NCI-H187 treated with DMSO at 0.1 percent for 48 hours (cell line): ENCODE measurements around the gene MRPL4.

Experiments
- DNase-seq: peaks from one replicate; lab custom pipeline; 2025; lab: John Stamatoyannopoulos, UW

The MRPL4 gene

DNA sequence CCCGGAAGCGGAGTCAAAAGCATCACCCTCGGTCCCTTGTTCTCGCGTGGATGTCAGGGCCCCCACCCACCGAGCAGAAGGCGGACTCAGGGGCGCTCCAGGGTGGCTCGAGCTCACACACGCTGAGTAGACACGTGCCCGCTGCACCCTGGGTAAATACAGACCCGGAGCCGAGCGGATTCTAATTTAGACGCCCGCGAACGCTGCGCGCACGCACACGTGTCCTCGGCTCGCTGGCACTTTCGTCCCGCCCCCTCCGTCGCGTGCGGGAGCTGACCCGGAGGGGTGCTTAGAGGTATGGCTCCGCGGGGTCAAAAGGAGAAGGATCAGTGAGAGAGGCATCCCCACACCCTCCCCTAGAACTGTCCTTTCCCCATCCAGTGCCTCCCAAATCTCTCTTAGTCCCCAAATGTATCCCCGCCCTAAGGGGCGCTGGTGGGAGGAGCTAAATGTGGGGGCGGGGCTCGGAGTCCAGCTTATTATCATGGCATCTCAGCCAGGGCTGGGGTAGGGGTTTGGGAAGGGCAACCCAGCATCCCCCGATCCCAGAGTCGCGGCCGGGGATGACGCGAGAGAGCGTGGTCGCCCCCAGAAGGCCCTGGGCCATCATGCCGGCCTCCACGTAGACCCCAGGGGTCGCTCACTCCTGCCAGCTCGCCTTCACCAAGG lies 37.3 kb downstream of the MRPL4 start:
- no peak for DNase-seq

- no peak for DNase-seq
Measured at GRCh38 chr19:10289836-10290356, 37.9 kb downstream of the MRPL4 start, which contains the start of gene ICAM5. Gene ICAM5, plus strand, starts transcription at chr19:10289952. Its CDS starts 92 bp downstream, at chr19:10290044.

- DNase-seq = no peak
Measured at GRCh38 chr19:10290357-10290875, 38.4 kb downstream of the MRPL4 start.

DNA sequence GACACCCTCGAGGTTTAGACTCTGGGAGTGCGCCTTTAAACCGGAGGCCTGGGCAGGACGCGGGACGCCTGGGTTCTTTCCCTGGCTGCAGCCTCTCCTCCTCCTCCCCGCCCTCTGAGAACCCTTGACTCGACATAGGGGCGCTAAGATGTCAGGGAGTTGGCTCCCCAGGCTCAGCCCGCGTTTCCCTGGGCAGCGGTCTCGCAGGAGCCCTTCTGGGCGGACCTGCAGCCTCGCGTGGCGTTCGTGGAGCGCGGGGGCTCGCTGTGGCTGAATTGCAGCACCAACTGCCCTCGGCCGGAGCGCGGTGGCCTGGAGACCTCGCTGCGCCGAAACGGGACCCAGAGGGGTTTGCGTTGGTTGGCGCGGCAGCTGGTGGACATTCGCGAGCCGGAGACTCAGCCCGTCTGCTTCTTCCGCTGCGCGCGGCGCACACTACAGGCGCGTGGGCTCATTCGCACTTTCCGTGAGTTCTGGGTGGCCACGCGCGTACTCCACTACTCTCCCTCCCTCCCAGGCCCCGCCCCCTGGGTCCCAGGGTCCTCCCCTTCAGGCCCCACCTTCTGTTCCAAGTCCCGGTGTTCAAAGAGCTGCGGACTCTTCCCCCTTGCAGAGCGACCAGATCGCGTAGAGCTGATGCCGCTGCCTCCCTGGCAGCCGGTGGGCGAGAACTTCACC lies 39.0 kb downstream of the MRPL4 start:
- no peak for DNase-seq

- no peak for DNase-seq
Measured at GRCh38 chr19:10291554-10292205, 39.7 kb downstream of the MRPL4 start.

- DNase-seq = no peak
Measured at GRCh38 chr19:10292206-10292788, 40.3 kb downstream of the MRPL4 start.

DNA sequence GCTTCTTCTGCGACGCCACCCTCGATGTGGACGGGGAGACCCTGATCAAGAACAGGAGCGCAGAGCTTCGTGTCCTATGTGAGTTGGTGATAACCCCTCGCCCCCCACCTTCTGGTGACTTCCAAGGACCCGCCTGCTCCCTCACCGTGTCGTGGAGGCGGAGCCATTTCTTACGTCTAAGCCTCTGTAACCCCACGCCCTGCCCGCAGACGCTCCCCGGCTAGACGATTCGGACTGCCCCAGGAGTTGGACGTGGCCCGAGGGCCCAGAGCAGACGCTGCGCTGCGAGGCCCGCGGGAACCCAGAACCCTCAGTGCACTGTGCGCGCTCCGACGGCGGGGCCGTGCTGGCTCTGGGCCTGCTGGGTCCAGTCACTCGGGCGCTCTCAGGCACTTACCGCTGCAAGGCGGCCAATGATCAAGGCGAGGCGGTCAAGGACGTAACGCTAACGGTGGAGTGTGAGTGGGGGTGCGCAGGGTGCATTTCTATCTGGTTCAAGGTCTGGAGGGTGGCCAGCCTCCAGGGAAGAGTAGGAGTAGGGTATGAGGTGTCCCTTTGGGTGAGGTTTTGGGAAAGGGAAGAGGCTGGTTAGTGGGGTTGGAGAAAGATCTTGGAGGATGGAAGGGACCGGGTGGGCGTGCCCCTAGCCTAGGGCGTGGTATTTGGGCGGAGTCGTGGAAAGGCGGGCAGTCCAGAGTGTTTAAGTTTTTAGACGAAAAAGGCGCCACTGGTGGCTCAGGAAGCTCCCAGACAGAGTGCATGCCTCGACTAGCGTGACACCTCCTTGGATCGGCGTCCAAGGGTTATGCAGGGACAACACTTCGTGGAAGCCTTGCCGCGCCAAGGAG lies 41.0 kb downstream of the MRPL4 start:
- no peak for DNase-seq

DNA sequence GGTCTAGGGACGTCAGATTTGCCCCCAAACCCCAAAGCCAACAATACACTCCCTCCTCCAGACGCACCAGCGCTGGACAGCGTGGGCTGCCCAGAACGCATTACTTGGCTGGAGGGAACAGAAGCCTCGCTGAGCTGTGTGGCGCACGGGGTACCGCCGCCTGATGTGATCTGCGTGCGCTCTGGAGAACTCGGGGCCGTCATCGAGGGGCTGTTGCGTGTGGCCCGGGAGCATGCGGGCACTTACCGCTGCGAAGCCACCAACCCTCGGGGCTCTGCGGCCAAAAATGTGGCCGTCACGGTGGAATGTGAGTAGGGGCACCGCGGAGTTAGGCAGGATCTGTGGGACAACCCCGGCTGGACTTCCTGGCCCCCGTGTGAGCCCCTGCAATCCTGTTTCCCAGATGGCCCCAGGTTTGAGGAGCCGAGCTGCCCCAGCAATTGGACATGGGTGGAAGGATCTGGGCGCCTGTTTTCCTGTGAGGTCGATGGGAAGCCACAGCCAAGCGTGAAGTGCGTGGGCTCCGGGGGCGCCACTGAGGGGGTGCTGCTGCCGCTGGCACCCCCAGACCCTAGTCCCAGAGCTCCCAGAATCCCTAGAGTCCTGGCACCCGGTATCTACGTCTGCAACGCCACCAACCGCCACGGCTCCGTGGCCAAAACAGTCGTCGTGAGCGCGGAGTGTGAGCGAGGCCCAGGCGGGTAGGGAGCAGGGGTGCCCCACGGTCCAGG lies 41.8 kb downstream of the MRPL4 start:
- DNase-seq = no peak

DNA sequence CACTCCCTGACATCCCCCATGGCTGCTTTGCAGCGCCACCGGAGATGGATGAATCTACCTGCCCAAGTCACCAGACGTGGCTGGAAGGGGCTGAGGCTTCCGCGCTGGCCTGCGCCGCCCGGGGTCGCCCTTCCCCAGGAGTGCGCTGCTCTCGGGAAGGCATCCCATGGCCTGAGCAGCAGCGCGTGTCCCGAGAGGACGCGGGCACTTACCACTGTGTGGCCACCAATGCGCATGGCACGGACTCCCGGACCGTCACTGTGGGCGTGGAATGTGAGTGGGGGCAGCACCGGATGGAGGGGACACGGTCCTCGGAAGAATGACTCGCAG lies 42.3 kb downstream of the MRPL4 start:
- no peak for DNase-seq

DNA sequence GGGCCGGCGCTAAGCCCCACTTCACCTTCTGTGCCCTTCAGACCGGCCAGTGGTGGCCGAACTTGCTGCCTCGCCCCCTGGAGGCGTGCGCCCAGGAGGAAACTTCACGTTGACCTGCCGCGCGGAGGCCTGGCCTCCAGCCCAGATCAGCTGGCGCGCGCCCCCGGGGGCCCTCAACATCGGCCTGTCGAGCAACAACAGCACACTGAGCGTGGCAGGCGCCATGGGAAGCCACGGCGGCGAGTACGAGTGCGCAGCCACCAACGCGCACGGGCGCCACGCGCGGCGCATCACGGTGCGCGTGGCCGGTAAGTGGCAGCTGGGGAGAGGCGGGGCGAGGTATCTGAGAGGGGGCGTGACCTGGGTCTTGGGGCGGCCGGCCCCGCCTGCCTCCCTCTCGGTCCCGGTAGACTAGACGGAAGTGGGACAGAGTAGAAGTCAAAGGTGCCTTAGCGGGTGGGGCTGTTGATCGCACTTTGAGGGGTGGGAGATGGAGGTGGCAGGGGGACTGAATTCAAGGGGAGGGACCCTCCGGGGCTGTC lies 43.4 kb downstream of the MRPL4 start:
- no peak for DNase-seq

DNA sequence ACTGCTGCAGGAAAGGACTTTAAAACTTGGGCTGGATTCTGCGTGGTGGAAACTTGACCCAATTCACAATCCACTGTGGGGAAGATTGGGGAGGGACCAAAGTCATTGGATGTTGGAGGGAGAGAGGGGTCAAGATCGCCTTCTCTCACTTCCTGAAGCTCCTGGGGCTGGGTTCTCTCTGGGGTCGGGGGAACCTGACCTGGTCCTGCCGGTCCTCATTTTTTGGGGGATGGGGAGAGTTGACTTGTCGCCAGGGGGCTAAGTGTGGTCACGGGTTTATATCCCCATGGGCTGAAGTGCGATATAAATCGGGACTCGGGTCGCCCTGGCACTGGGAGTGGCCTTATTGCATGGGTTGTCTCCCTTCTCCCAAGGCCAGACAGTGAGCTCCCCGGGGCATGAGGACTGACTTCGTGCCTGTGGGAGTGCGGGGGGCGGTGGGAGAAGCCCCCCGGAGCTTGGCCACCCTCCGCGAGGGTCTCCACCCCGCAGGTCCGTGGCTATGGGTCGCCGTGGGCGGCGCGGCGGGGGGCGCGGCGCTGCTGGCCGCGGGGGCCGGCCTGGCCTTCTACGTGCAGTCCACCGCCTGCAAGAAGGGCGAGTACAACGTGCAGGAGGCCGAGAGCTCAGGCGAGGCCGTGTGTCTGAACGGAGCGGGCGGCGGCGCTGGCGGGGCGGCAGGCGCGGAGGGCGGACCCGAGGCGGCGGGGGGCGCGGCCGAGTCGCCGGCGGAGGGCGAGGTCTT lies 44.0 kb downstream of the MRPL4 start:
- no peak for DNase-seq

DNA sequence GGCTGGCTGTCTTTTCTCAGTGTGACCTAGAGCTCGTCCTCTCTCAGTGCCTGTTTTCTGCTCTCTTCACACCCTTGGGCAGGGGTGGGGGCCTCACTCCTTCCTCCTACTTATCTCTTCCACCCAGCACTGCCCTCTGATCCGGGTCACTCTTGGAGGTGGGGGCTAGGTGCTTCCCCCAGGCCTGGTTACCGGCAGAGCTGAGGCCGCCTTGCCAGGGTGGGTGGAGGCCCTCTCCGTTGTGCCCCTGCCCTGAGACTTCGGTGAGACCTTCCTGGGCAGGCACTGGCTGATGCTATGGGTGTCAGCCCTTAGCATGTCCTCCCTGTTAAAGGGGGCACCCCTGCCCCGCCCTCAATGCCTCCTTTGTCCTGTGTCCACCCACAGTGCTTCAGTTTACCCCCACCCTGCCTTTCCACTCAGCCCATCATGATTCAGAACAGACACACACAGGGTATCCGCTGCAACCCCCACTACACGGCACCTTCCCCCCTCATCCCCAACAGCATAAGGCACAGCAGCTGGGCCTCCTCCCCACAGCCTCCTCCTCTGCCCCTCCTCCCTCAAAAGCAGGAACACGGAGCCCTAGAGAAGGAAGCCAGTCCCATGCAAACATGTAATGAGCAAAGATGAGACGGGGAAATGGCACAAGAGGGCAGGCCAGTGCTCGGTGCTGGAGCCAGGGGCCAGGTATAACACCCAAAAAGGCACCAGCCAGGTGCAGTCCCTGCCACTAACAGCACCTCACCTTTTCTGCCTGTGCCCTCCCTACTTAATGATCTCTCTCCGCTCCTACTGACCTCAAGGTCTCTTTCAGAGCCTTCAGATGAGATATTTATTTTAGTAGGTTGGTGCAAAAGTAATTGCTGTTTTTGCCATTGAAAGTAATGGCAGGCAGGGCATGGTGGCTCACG lies 47.8 kb downstream of the MRPL4 start:
- DNase-seq = no peak

GRCh38 chr19:10305139-10305806 lies 53.3 kb downstream of the MRPL4 start:
- DNase-seq = no peak

GRCh38 chr19:10306327-10306726 lies 54.3 kb downstream of the MRPL4 start:
- DNase-seq = no peak

DNA sequence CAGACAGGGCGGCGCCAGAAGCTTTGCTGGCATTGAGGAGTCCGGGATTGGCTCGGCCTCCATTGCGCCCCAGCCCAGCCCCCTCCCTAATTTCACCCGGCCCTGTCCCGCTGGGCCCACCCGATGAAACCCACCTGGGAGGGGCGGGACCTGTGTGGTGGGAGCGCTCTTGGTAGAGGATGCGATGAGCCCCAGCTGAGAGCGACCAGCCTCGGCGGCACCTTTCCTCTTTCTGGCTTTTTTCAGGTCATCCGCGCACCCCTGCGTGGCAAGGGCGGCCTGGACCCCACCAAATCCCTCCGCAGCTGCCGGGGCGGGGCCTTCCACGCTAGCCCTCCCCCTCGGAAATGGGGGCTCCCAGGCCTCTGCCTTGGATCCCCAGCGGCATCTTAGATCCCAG lies 57.4 kb downstream of the MRPL4 start, which contains the start of gene ZGLP1:
Gene ZGLP1 (minus strand): TSS at position 393 of the 400 bp plus-strand sequence.
- no peak for DNase-seq
